Thyroid gland (tissue), 4 donors: ENCODE data around the gene LRRK2. TPM values are rescaled to one million over a fixed set of nuclear protein-coding genes. Genes with fewer than 3 reads are reported as not detected.
A peak's percentile ranks its signal among the peaks of the same experiment; 100 is the strongest.

Experiments
- DNase-seq, 2 donors: peaks; one replicate each; pipeline ENCODE4 v3.0.0-alpha.2; 2019
- H3K27ac ChIP-seq, 3 donors: fragments of 200-600 bp; sonication (generic); 1 replicate in 2 of 3; 2 replicates in 1 of 3; pipeline ENCODE4 v1.5.1; 2016 to 2019; ENCODE audit warnings: mild to moderate bottlenecking in 1 of 3, moderate library complexity in 1 of 3
- H3K27me3 ChIP-seq: fragments of 200-600 bp; sonication (generic); one replicate; pipeline ENCODE4 v1.5.1; 2019
- H3K36me3 ChIP-seq, 2 donors: fragments of 200-600 bp; sonication (generic); one replicate each; pipeline ENCODE4 v1.5.1; 2016 to 2019
- H3K4me1 ChIP-seq, 2 donors: fragments of 200-600 bp; sonication (generic); one replicate each; pipeline ENCODE4 v1.5.1; 2017 to 2019
- H3K4me3 ChIP-seq, 3 donors: fragments of 200-600 bp; sonication (generic); replicated peaks in 1 of 3; 1 replicate in 2 of 3; 2 replicates in 1 of 3; pipeline ENCODE4 v1.5.1; 2016; ENCODE audit warnings: mild to moderate bottlenecking in 1 of 3
- H3K9me3 ChIP-seq: fragments of 200-600 bp; sonication (generic); one replicate; pipeline ENCODE4 v1.5.1; 2017
- CTCF ChIP-seq, 6 experiments: fragments of 200-600 bp in 3 of 6; fragments of 450-650 bp in 3 of 6; sonication (generic) in 3 of 6; IDR thresholded peaks; one replicate each; pipeline ENCODE4 v1.5.1; 2016 to 2019; ENCODE audit warnings: antibody characterized with exemption in 6 of 6, mild to moderate bottlenecking in 2 of 6, inconsistent platforms in 1 of 6, moderate library complexity in 1 of 6
- POLR2A ChIP-seq, 2 donors: fragments of 450-650 bp; IDR thresholded peaks; one replicate each; pipeline ENCODE4 v1.6.1; 2017; ENCODE audit warnings: antibody characterized with exemption in 2 of 2, mild to moderate bottlenecking in 2 of 2, moderate library complexity in 1 of 2
- WGBS, 2 donors: methylation state at CpG; one replicate each; pipeline ENCODE4 v1.1.5; 2017; 5-methylcytosine and 5-hydroxymethylcytosine counted together
- intact Hi-C: fragments of 100-400 bp; cut with DNase I; formaldehyde crosslinking; loops from one replicate; pipeline ENCODE4 v1.15.1; 2023
- total RNA-seq, 4 donors: library from RNA; depleted of rRNA; stranded (reverse); fragments of >200 nt; gene quantifications; one replicate each; pipeline ENCODE4 v1.2.3, GENCODE V29; 2016

Gene LRRK2
- total RNA-seq, 4 donors from 2014 or later = 11.0 to 27.6 (median 21.1) TPM

GRCh38 chr12:40314927-40315326, 90.1 kb downstream of the LRRK2 start:
- no peaks in the 10 kb centered on the region for H3K36me3 ChIP-seq
- TF ChIP-seq CTCF (IDR thresholded peaks at IDR 0.05) = no peak
- no peak for TF ChIP-seq POLR2A (IDR thresholded peaks at IDR 0.05)
- H3K4me1 ChIP-seq = no peaks in the 10 kb centered on the region
- no peak overlapping the region for H3K4me3 ChIP-seq
- H3K27me3 ChIP-seq = no peaks in the 10 kb centered on the region
- H3K27ac ChIP-seq = no peak overlapping the region
- DNase-seq = no peak
- intact Hi-C loops = no loop called here
- H3K9me3 ChIP-seq = no peaks in the 10 kb centered on the region

- no peaks in the 10 kb centered on the region for H3K9me3 ChIP-seq
- H3K36me3 ChIP-seq = no peaks in the 10 kb centered on the region
- WGBS, 2 donors = 89 to 90% methylated on average over 1 of the region's 1 CpG
- no peaks in the 10 kb centered on the region for H3K4me1 ChIP-seq
- H3K27ac ChIP-seq = no peak overlapping the region
- intact Hi-C loops = no loop called here
- TF ChIP-seq CTCF (IDR thresholded peaks at IDR 0.05) (no peak), POLR2A (IDR thresholded peaks at IDR 0.05) (no peak)
- no peak overlapping the region for H3K4me3 ChIP-seq
- no peaks in the 10 kb centered on the region for H3K27me3 ChIP-seq
- DNase-seq = no peak
Observed at GRCh38 chr12:40315375-40315774, 90.6 kb downstream of the LRRK2 start.

GRCh38 chr12:40324261-40324660, 99.5 kb downstream of the LRRK2 start:
- no peaks in the 10 kb centered on the region for H3K9me3 ChIP-seq
- no peak for DNase-seq
- intact Hi-C loops = no loop called here
- H3K27me3 ChIP-seq = no peaks in the 10 kb centered on the region
- no peak overlapping the region for H3K4me3 ChIP-seq
- no peak for TF ChIP-seq POLR2A (IDR thresholded peaks at IDR 0.05)
- no peaks in the 10 kb centered on the region for H3K36me3 ChIP-seq
- no peak overlapping the region for H3K27ac ChIP-seq
- H3K4me1 ChIP-seq = no peaks in the 10 kb centered on the region

GRCh38 chr12:40325349-40325960, 100.7 kb downstream of the LRRK2 start:
- H3K4me3 ChIP-seq = no peak overlapping the region
- intact Hi-C loops = no loop called here
- no peaks in the 10 kb centered on the region for H3K9me3 ChIP-seq
- peaks cover 0 to 6% of the 10 kb centered on the region in 2 donors for H3K36me3 ChIP-seq
- 72 to 76% methylated on average over 5 of the region's 5 CpGs for WGBS, 2 donors
- H3K4me1 ChIP-seq = no peaks in the 10 kb centered on the region
- no peaks in the 10 kb centered on the region for H3K27me3 ChIP-seq
- TF ChIP-seq POLR2A (IDR thresholded peaks at IDR 0.05) = no peak
- TF ChIP-seq CTCF (IDR thresholded peaks at IDR 0.05) = peak in 1 of 6 experiments; percentile 36
- DNase-seq = no peak
- no peak overlapping the region for H3K27ac ChIP-seq

- H3K9me3 ChIP-seq = no peaks in the 10 kb centered on the region
- no peak overlapping the region for H3K4me3 ChIP-seq
- H3K27ac ChIP-seq = no peak overlapping the region
- intact Hi-C loops = no loop called here
- 94% methylated on average over 3 of the region's 3 CpGs for WGBS, 2 donors
- no peak for DNase-seq
- H3K27me3 ChIP-seq = no peaks in the 10 kb centered on the region
- H3K4me1 ChIP-seq = no peaks in the 10 kb centered on the region
- peaks cover 0 to 6% of the 10 kb centered on the region in 2 donors for H3K36me3 ChIP-seq
- TF ChIP-seq POLR2A (IDR thresholded peaks at IDR 0.05) = no peak
- no peak for TF ChIP-seq CTCF (IDR thresholded peaks at IDR 0.05)
Observed at GRCh38 chr12:40327535-40327934, 102.7 kb downstream of the LRRK2 start.

- no peaks in the 10 kb centered on the region for H3K9me3 ChIP-seq
- TF ChIP-seq CTCF (IDR thresholded peaks at IDR 0.05) (no peak), POLR2A (IDR thresholded peaks at IDR 0.05) (no peak)
- 84 to 94% methylated on average over 1 of the region's 1 CpG for WGBS, 2 donors
- no peak for DNase-seq
- no peak overlapping the region for H3K27ac ChIP-seq
- no peaks in the 10 kb centered on the region for H3K27me3 ChIP-seq
- no peaks in the 10 kb centered on the region for H3K4me1 ChIP-seq
- intact Hi-C loops = no loop called here
- no peak overlapping the region for H3K4me3 ChIP-seq
- H3K36me3 ChIP-seq = peaks cover 0 to 6% of the 10 kb centered on the region in 2 donors
Observed at GRCh38 chr12:40330180-40330579, 105.4 kb downstream of the LRRK2 start.
